ENCODE data around the gene PAX3. TPM values are rescaled to one million over a fixed set of nuclear protein-coding genes. Genes with fewer than 3 reads are reported as not detected.

The PAX3 gene
- total and polyA plus RNA-seq, 2 of the 13 experiments (the other 11 are each of a cell fraction or from before 2014, with no cell fraction given) = 0.07 TPM; not detected in 1

DNA sequence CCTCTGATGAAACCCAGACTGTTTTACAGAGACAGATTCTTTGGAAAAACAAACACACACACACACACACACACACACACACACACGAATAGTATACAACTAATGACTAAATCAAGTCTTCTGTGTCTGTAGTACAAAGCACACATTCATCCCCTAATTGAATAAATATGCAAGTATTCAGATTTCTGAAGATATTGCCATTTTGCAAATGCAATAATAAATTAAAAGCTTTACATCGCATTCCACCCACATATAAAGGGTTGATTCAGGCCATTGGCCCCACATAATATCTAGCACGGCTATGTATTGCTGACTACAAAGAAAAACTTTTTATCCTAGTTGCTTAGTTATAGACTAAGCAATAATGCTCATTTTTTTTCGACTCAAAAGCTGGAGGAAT lies 86.2 kb downstream of the PAX3 start:
- Histone ChIP-seq H3K4me1 (ENCODE audit: insufficient read depth, low read length) (no peaks in the 10 kb centered on the region), H3K9me3 (ENCODE audit: low read length) (no peaks in the 10 kb centered on the region), H3K9ac (ENCODE audit: insufficient read depth, low read depth, low read length) (no peak overlapping the region), H3K27me3 (ENCODE audit: control insufficient read depth in 1 of 2, insufficient read depth in 2 of 2, low read length in 2 of 2) (no peaks in the 10 kb centered on the region; a peak in 1 of 5 replicates), H3K36me3 (replicated peaks in 1 of 2; ENCODE audit: control insufficient read depth in 1 of 2, insufficient read depth in 2 of 2, low read length in 2 of 2) (no peaks in the 10 kb centered on the region), H3K4me3 (replicated peaks in 1 of 3; ENCODE audit: insufficient read depth in 1 of 3, low read depth in 2 of 3, low read length in 3 of 3) (no peak overlapping the region), H2AFZ (ENCODE audit: low read length) (no peak overlapping the region), H4K20me1 (ENCODE audit: insufficient read depth, low read length) (no peaks in the 10 kb centered on the region), H3K79me2 (ENCODE audit: insufficient read depth, low read length) (no peaks in the 10 kb centered on the region), H3K27ac (ENCODE audit: extremely low read length, insufficient read depth, low read length) (no peak overlapping the region), H3K4me2 (ENCODE audit: low read depth, low read length) (no peak overlapping the region)
- ATAC-seq (no peak), FAIRE-seq (no peak), DNase-seq (ENCODE audit: low spot score) (no peak)
- in situ Hi-C loops (cut with HindIII; ENCODE audit: extremely low pct_ligation_motif_present, low pct_unique_long_range_greater_than_20kb) (no loop called here), intact Hi-C loops (cut with micrococcal nuclease; ENCODE audit: unreplicated experiment) (no loop called here)
- 2% methylated on average over 4 of the region's 4 CpGs for whole genome bisulfite sequencing (ENCODE audit: low lambda C conversion rate)
- TF ChIP-seq MAFK (conservative IDR thresholded peaks at IDR 0.05 in 1 of 2, IDR thresholded peaks at IDR 0.05 in 1 of 2; ENCODE audit: low read length in 2 of 2) (0 out of 4 replicates have a peak, but pooled peaks of 1 of the 2 experiments have one; percentile 24), BCL6 (CRISPR knock-in tag; IDR thresholded peaks at IDR 0.05) (no peak)
- POLR2A ChIA-PET = no interaction called here
- no TSS peak for BruUV-seq (replicated peaks)
- CTCF ChIA-PET (ENCODE audit: low intra/inter-chr PET ratio, low total read pairs) = no interaction called here

GRCh38 chr2:222208010-222208690 lies 90.6 kb downstream of the PAX3 start:
- no peak overlapping the region for H2AFZ ChIP-seq (ENCODE audit: low read length)
- no peaks in the 10 kb centered on the region for H3K4me1 ChIP-seq (ENCODE audit: insufficient read depth, low read length)
- DNase-seq (ENCODE audit: low spot score) (no peak), FAIRE-seq (no peak), ATAC-seq (no peak)
- no peak overlapping the region for H3K4me2 ChIP-seq (ENCODE audit: low read depth, low read length)
- ChIA-PET POLR2A (no interaction called here), CTCF (ENCODE audit: low intra/inter-chr PET ratio, low total read pairs) (no interaction called here)
- no peaks in the 10 kb centered on the region for H3K36me3 ChIP-seq (replicated peaks in 1 of 2; ENCODE audit: control insufficient read depth in 1 of 2, insufficient read depth in 2 of 2, low read length in 2 of 2)
- in situ Hi-C loops (cut with HindIII; ENCODE audit: extremely low pct_ligation_motif_present, low pct_unique_long_range_greater_than_20kb) = no loop called here
- no peak overlapping the region for H3K9ac ChIP-seq (ENCODE audit: insufficient read depth, low read depth, low read length)
- H4K20me1 ChIP-seq (ENCODE audit: insufficient read depth, low read length) = no peaks in the 10 kb centered on the region
- no peak overlapping the region for H3K27ac ChIP-seq (ENCODE audit: extremely low read length, insufficient read depth, low read length)
- no peak overlapping the region for H3K4me3 ChIP-seq (replicated peaks in 1 of 3; ENCODE audit: insufficient read depth in 1 of 3, low read depth in 2 of 3, low read length in 3 of 3)
- TF ChIP-seq ZNF264 (CRISPR knock-in tag; IDR thresholded peaks at IDR 0.05) = no peak
- no peak for TF ChIP-seq POLR2AphosphoS2 (IDR thresholded peaks at IDR 0.05; ENCODE audit: low read depth, low read length)
- no peak for TF ChIP-seq SETDB1 (CRISPR knock-in tag; IDR thresholded peaks at IDR 0.05; ENCODE audit: borderline replicate concordance)
- TF ChIP-seq ARID2 (CRISPR knock-in tag; IDR thresholded peaks at IDR 0.05; ENCODE audit: borderline replicate concordance) = no peak
- no peak for TF ChIP-seq DNMT3B (CRISPR knock-in tag; conservative IDR thresholded peaks at IDR 0.05)
- TF ChIP-seq ZNF749 (CRISPR knock-in tag; IDR thresholded peaks at IDR 0.05; ENCODE audit: borderline replicate concordance) = no peak
- TF ChIP-seq ZNF644 (CRISPR knock-in tag; IDR thresholded peaks at IDR 0.05; ENCODE audit: low read depth) = no peak
- TF ChIP-seq ZNF777 (CRISPR knock-in tag; IDR thresholded peaks at IDR 0.05) = no peak
- no peak for TF ChIP-seq ZC3H13 (CRISPR knock-in tag; IDR thresholded peaks at IDR 0.05)
- TF ChIP-seq RARA (CRISPR knock-in tag; IDR thresholded peaks at IDR 0.05) = no peak
- no peak for TF ChIP-seq ZNF841 (CRISPR knock-in tag; IDR thresholded peaks at IDR 0.05; ENCODE audit: borderline replicate concordance)
- TF ChIP-seq NR2C2 (CRISPR knock-in tag; IDR thresholded peaks at IDR 0.05; ENCODE audit: borderline replicate concordance) = no peak
- no peak for TF ChIP-seq RCOR2 (CRISPR knock-in tag; IDR thresholded peaks at IDR 0.05)
- TF ChIP-seq ZNF431 (CRISPR knock-in tag; IDR thresholded peaks at IDR 0.05; ENCODE audit: borderline replicate concordance, low read depth) = no peak
- TF ChIP-seq, protein P1, sequence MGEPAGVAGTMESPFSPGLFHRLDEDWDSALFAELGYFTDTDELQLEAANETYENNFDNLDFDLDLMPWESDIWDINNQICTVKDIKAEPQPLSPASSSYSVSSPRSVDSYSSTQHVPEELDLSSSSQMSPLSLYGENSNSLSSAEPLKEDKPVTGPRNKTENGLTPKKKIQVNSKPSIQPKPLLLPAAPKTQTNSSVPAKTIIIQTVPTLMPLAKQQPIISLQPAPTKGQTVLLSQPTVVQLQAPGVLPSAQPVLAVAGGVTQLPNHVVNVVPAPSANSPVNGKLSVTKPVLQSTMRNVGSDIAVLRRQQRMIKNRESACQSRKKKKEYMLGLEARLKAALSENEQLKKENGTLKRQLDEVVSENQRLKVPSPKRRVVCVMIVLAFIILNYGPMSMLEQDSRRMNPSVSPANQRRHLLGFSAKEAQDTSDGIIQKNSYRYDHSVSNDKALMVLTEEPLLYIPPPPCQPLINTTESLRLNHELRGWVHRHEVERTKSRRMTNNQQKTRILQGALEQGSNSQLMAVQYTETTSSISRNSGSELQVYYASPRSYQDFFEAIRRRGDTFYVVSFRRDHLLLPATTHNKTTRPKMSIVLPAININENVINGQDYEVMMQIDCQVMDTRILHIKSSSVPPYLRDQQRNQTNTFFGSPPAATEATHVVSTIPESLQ (CRISPR knock-in tag; conservative IDR thresholded peaks at IDR 0.05) = no peak
- no peak for TF ChIP-seq AGO1 (IDR thresholded peaks at IDR 0.05; ENCODE audit: low read depth, low read length, poor library complexity, severe bottlenecking)
- no peak for TF ChIP-seq GZF1 (CRISPR knock-in tag; IDR thresholded peaks at IDR 0.05)
- H3K9me3 ChIP-seq (ENCODE audit: low read length) = no peaks in the 10 kb centered on the region
- intact Hi-C loops (cut with micrococcal nuclease; ENCODE audit: unreplicated experiment) = no loop called here
- H3K27me3 ChIP-seq (ENCODE audit: control insufficient read depth in 1 of 2, insufficient read depth in 2 of 2, low read length in 2 of 2) = no peaks in the 10 kb centered on the region
- no peaks in the 10 kb centered on the region for H3K79me2 ChIP-seq (ENCODE audit: insufficient read depth, low read length)
- WGBS (ENCODE audit: low lambda C conversion rate) = 52% methylated on average over 4 of the region's 4 CpGs
- BruUV-seq (replicated peaks) = no TSS peak
